Measurements from ENCODE around the gene TM4SF4.

Gene TM4SF4

DNA sequence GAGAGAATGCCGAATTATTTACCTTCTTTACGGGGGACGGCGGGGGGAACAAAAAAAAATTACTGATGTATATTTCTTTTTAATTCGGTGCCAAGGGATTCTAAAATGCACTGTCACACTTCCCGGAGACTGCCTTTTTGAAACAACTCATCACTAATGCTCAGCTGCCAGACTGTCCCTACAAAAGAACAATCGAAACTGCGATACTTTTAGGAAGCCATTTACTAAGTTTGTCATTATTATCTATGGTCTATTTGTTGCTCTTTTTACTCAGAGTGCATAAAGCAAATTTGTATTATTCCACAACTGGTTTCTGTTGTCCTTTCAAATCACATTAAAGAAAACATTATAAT is 60.8 kb downstream of the TM4SF4 start:
- H3K4me3 ChIP-seq (ENCODE audit: low read length, poor library complexity, severe bottlenecking), result no peak overlapping the region
- no peaks in the 10 kb centered on the region for H4K20me1 ChIP-seq (ENCODE audit: insufficient read depth, low read length, poor library complexity, severe bottlenecking)
- H3K9me2 ChIP-seq (replicated peaks; ENCODE audit: low read depth, low read length), result no peaks in the 10 kb centered on the region
- H3K4me1 ChIP-seq (ENCODE audit: insufficient read depth, low read length, poor library complexity, severe bottlenecking), result peaks cover 5% of the 10 kb centered on the region
- no peaks in the 10 kb centered on the region for H3K79me2 ChIP-seq (ENCODE audit: insufficient read depth, low read length)
- H3K4me2 ChIP-seq (ENCODE audit: low read depth, low read length, poor library complexity, severe bottlenecking), result no peak overlapping the region
- H3K36me3 ChIP-seq (ENCODE audit: insufficient read depth, low read length), result no peaks in the 10 kb centered on the region
- no peak overlapping the region for H2AFZ ChIP-seq (ENCODE audit: low read length)
- H3K9ac ChIP-seq (ENCODE audit: low read depth, low read length, poor library complexity, severe bottlenecking), result no peak overlapping the region
- no peaks in the 10 kb centered on the region for H3F3A ChIP-seq (ENCODE audit: low read depth)
- no peaks in the 10 kb centered on the region for H3K27me3 ChIP-seq (ENCODE audit: insufficient read depth, low read length, poor library complexity, severe bottlenecking)
- no peaks in the 10 kb centered on the region for H3K9me3 ChIP-seq (ENCODE audit: insufficient read depth, low read depth, low read length)
- TF ChIP-seq CTCF (conservative IDR thresholded peaks at IDR 0.05; ENCODE audit: low read length) (no peak), EZH2phosphoT487 (IDR thresholded peaks at IDR 0.05; ENCODE audit: borderline replicate concordance) (no peak)

- H4K20me1 ChIP-seq (ENCODE audit: insufficient read depth, low read length, poor library complexity, severe bottlenecking), result no peaks in the 10 kb centered on the region
- H3K9ac ChIP-seq (ENCODE audit: low read depth, low read length, poor library complexity, severe bottlenecking), result no peak overlapping the region
- no peaks in the 10 kb centered on the region for H3K79me2 ChIP-seq (ENCODE audit: insufficient read depth, low read length)
- H2AFZ ChIP-seq (ENCODE audit: low read length), result no peak overlapping the region
- no peaks in the 10 kb centered on the region for H3K27me3 ChIP-seq (ENCODE audit: insufficient read depth, low read length, poor library complexity, severe bottlenecking)
- no peaks in the 10 kb centered on the region for H3F3A ChIP-seq (ENCODE audit: low read depth)
- H3K36me3 ChIP-seq (ENCODE audit: insufficient read depth, low read length), result no peaks in the 10 kb centered on the region
- no peaks in the 10 kb centered on the region for H3K9me2 ChIP-seq (replicated peaks; ENCODE audit: low read depth, low read length)
- no peak overlapping the region for H3K4me2 ChIP-seq (ENCODE audit: low read depth, low read length, poor library complexity, severe bottlenecking)
- TF ChIP-seq EZH2phosphoT487 (IDR thresholded peaks at IDR 0.05; ENCODE audit: borderline replicate concordance) (no peak), CTCF (conservative IDR thresholded peaks at IDR 0.05; ENCODE audit: low read length) (no peak)
- H3K4me3 ChIP-seq (ENCODE audit: low read length, poor library complexity, severe bottlenecking), result no peak overlapping the region
- no peaks in the 10 kb centered on the region for H3K9me3 ChIP-seq (ENCODE audit: insufficient read depth, low read depth, low read length)
- H3K4me1 ChIP-seq (ENCODE audit: insufficient read depth, low read length, poor library complexity, severe bottlenecking), result peaks cover 5% of the 10 kb centered on the region
Measured at GRCh38 chr3:149536429-149536828, 61.9 kb downstream of the TM4SF4 start.

DNA sequence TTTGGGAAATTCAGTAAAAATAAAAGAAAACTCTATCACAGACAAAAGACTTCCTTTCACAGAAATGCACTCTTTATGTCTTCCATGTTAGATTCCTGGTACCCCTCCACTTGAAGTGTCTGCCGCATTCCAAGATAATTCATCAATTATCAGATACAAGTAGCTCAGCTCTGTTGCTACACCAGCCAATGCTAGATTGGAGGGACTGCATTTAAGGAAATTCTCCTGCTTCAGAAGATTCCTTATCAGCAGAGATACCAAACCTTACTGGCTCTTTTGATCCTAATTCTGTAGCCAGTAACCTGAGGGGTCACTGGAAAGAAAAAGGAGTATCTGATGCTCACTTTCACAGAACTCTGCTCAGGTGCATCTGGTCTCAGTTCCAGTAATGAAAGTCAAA is 63.9 kb downstream of the TM4SF4 start:
- H4K20me1 ChIP-seq (ENCODE audit: insufficient read depth, low read length, poor library complexity, severe bottlenecking), result no peaks in the 10 kb centered on the region
- no peaks in the 10 kb centered on the region for H3K79me2 ChIP-seq (ENCODE audit: insufficient read depth, low read length)
- no peak overlapping the region for H3K9ac ChIP-seq (ENCODE audit: low read depth, low read length, poor library complexity, severe bottlenecking)
- H3K9me2 ChIP-seq (replicated peaks; ENCODE audit: low read depth, low read length), result no peaks in the 10 kb centered on the region
- no peaks in the 10 kb centered on the region for H3K4me1 ChIP-seq (ENCODE audit: insufficient read depth, low read length, poor library complexity, severe bottlenecking)
- no peak overlapping the region for H3K4me2 ChIP-seq (ENCODE audit: low read depth, low read length, poor library complexity, severe bottlenecking)
- no peaks in the 10 kb centered on the region for H3K36me3 ChIP-seq (ENCODE audit: insufficient read depth, low read length)
- H3K27me3 ChIP-seq (ENCODE audit: insufficient read depth, low read length, poor library complexity, severe bottlenecking), result no peaks in the 10 kb centered on the region
- H3K9me3 ChIP-seq (ENCODE audit: insufficient read depth, low read depth, low read length), result no peaks in the 10 kb centered on the region
- no peaks in the 10 kb centered on the region for H3F3A ChIP-seq (ENCODE audit: low read depth)
- no peak overlapping the region for H3K4me3 ChIP-seq (ENCODE audit: low read length, poor library complexity, severe bottlenecking)
- H2AFZ ChIP-seq (ENCODE audit: low read length), result no peak overlapping the region
- no peak for TF ChIP-seq CTCF (conservative IDR thresholded peaks at IDR 0.05; ENCODE audit: low read length)
- TF ChIP-seq EZH2phosphoT487 (IDR thresholded peaks at IDR 0.05; ENCODE audit: borderline replicate concordance), result no peak

Data from Loucy (cell line).